ENCODE data around the gene CISH.

DNA sequence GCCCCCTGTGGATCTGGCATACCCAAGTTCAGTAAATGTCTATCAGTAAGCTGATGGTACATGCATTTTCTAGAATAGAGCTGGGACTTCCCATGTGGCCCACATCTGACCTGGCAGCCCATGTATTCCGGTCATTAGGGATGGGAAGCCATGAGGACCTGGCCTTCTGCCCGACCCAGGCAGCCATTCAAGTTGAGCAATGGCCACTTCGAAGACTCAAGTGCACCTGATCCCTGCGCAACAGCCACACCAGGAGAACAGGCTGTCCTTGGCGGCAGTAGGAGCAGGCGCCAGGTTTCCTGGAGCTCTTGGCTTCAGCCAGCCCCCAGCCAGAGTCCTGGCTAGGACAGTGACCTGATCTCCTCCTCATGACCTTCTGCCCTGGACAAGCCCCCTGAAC lies 27.7 kb downstream of the CISH start:
- TF ChIP-seq, protein P1, sequence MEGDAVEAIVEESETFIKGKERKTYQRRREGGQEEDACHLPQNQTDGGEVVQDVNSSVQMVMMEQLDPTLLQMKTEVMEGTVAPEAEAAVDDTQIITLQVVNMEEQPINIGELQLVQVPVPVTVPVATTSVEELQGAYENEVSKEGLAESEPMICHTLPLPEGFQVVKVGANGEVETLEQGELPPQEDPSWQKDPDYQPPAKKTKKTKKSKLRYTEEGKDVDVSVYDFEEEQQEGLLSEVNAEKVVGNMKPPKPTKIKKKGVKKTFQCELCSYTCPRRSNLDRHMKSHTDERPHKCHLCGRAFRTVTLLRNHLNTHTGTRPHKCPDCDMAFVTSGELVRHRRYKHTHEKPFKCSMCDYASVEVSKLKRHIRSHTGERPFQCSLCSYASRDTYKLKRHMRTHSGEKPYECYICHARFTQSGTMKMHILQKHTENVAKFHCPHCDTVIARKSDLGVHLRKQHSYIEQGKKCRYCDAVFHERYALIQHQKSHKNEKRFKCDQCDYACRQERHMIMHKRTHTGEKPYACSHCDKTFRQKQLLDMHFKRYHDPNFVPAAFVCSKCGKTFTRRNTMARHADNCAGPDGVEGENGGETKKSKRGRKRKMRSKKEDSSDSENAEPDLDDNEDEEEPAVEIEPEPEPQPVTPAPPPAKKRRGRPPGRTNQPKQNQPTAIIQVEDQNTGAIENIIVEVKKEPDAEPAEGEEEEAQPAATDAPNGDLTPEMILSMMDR (conservative IDR thresholded peaks at IDR 0.05; ENCODE audit: low read length) = no peak
- TF ChIP-seq EZH2phosphoT487 (IDR thresholded peaks at IDR 0.05; ENCODE audit: borderline replicate concordance) = no peak
